A673 (cell line): ENCODE data around the gene MRPS10. TPM values are rescaled to one million over a fixed set of nuclear protein-coding genes. Genes with fewer than 3 reads are reported as not detected.
"Not testable (repeated sequence)": the region's sequence is repeated elsewhere in the genome, so short reads cannot be mapped to it uniquely, and the experiment has no call there.

Source experiments
- BruUV-seq: library from RNA; stranded (reverse); fragments of 400-500 nt; replicated peaks from 2 replicates; lab custom pipeline; 2021; lab: Mats Ljungman, UMichigan
- CTCF ChIA-PET: fragments of 300-600 bp; sonication (Branson Sonifier 250); formaldehyde crosslinking; loops from one replicate; lab custom pipeline; 2022; ENCODE audit warnings: antibody characterized with exemption; lab: Charles Lee
- POLR2A ChIA-PET: fragments of 300-600 bp; sonication (Branson Sonifier 250); formaldehyde crosslinking; loops from one replicate; lab custom pipeline; 2022; ENCODE audit warnings: antibody characterized with exemption; ENCODE audit not compliant: low non-redundant PET; lab: Charles Lee
- DNase-seq: peaks from one replicate; pipeline ENCODE4 v3.0.0-alpha.2; 2015; ENCODE audit warnings: low spot score
- H3K27ac ChIP-seq: fragments of 200-600 bp; sonication (generic); 2 replicates; pipeline ENCODE4 v1.5.1; 2016; ENCODE audit warnings: mixed run types, low read depth, mild to moderate bottlenecking, mixed read lengths, antibody characterized with exemption, low read length; ENCODE audit not compliant: poor library complexity, severe bottlenecking
- H3K27me3 ChIP-seq: fragments of 200-600 bp; sonication (generic); replicated peaks from 2 replicates; pipeline ENCODE4 v1.6.1; 2017; ENCODE audit warnings: mixed run types, low read depth, mild to moderate bottlenecking, mixed read lengths, antibody characterized with exemption, low read length; ENCODE audit not compliant: insufficient read depth, poor library complexity
- H3K36me3 ChIP-seq: fragments of 200-600 bp; sonication (generic); 2 replicates; pipeline ENCODE4 v1.6.1; 2016; ENCODE audit warnings: mixed run types, mild to moderate bottlenecking, mixed read lengths, antibody characterized with exemption, low read length; ENCODE audit not compliant: insufficient read depth, poor library complexity, severe bottlenecking
- H3K4me1 ChIP-seq: fragments of 200-600 bp; sonication (generic); 2 replicates; pipeline ENCODE4 v1.6.1; 2017; ENCODE audit warnings: mixed run types, mild to moderate bottlenecking, mixed read lengths, antibody characterized with exemption, low read length; ENCODE audit not compliant: insufficient read depth, poor library complexity, severe bottlenecking
- H3K4me3 ChIP-seq: fragments of 200-600 bp; sonication (generic); 2 replicates; pipeline ENCODE4 v1.5.1; 2016; ENCODE audit warnings: low read depth, mixed run types, mild to moderate bottlenecking, mixed read lengths, low read length; ENCODE audit not compliant: poor library complexity, severe bottlenecking
- H3K9me3 ChIP-seq: fragments of 200-600 bp; sonication (generic); 2 replicates; pipeline ENCODE4 v1.6.1; 2016; ENCODE audit warnings: mixed run types, low read depth, mild to moderate bottlenecking, mixed read lengths, antibody characterized with exemption, low read length; ENCODE audit not compliant: poor library complexity, severe bottlenecking
- CTCF ChIP-seq: fragments of 300-800, 200-600 bp; sonication (generic); conservative IDR thresholded peaks from 2 replicates; pipeline ENCODE4 v1.5.1; 2017; ENCODE audit warnings: low read depth, mild to moderate bottlenecking, antibody characterized with exemption, low read length, moderate library complexity, mixed read lengths
- EZH2 ChIP-seq: fragments of 200-600 bp; sonication (generic); IDR thresholded peaks from 2 replicates; pipeline ENCODE4 v1.6.1; 2017; ENCODE audit warnings: borderline replicate concordance, low read depth, mild to moderate bottlenecking, mixed read lengths, antibody characterized with exemption, low read length; ENCODE audit not compliant: poor library complexity, severe bottlenecking
- intact Hi-C: fragments of 100-400 bp; cut with micrococcal nuclease; formaldehyde crosslinking; loops from one replicate; pipeline ENCODE4 v1.10.0; 2022; ENCODE audit not compliant: unreplicated experiment
- total RNA-seq: library from RNA; stranded (reverse); gene quantifications from 2 replicates; pipeline ENCODE4 v1.2.3, GENCODE V29; 2021

The MRPS10 gene
- total RNA-seq, 1 experiment from 2014 or later: 52.0 TPM

GRCh38 chr6:42171813-42172581 is 45.7 kb downstream of the MRPS10 start:
- no peak overlapping the region for H3K27ac ChIP-seq
- no peak for TF ChIP-seq EZH2
- TF ChIP-seq CTCF: no peak
- BruUV-seq: no TSS peak
- ChIA-PET CTCF (interaction anchor here (0.6 kb wide), 1 partner anchor 292 kb away, joined by 3 read pairs; no protein-coding TSS in a partner anchor), POLR2A (no interaction called here)
- no peaks in the 10 kb centered on the region for H3K36me3 ChIP-seq
- intact Hi-C loops: no loop called here
- H3K9me3 ChIP-seq: no peaks in the 10 kb centered on the region
- H3K4me1 ChIP-seq: no peaks in the 10 kb centered on the region
- no peaks in the 10 kb centered on the region for H3K27me3 ChIP-seq
- H3K4me3 ChIP-seq: no peak overlapping the region
- no peak for DNase-seq

- CTCF ChIA-PET, H3K27ac ChIP-seq, POLR2A ChIA-PET, DNase-seq, H3K27me3 ChIP-seq, H3K9me3 ChIP-seq, BruUV-seq, H3K4me1 ChIP-seq, H3K36me3 ChIP-seq, H3K4me3 ChIP-seq: not testable (repeated sequence)
- intact Hi-C loops: loop anchor here (5.0 kb wide), 1 partner anchor 227 kb away; the partner anchor contains the start of gene CCND3
Measured at GRCh38 chr6:42169780-42170179, 47.9 kb downstream of the MRPS10 start.

GRCh38 chr6:42168650-42169049 is 49.0 kb downstream of the MRPS10 start:
- ChIA-PET CTCF (interaction anchor here (1.0 to 1.2 kb wide), 2 partner anchors 46 to 94 kb away, joined by 3 to 5 read pairs; no protein-coding TSS in a partner anchor), POLR2A (no interaction called here)
- BruUV-seq: no TSS peak
- no peak overlapping the region for H3K27ac ChIP-seq
- TF ChIP-seq CTCF (no peak), EZH2 (no peak)
- H3K9me3 ChIP-seq: no peaks in the 10 kb centered on the region
- no peak overlapping the region for H3K4me3 ChIP-seq
- no peaks in the 10 kb centered on the region for H3K27me3 ChIP-seq
- DNase-seq: no peak
- no peaks in the 10 kb centered on the region for H3K36me3 ChIP-seq
- intact Hi-C loops: loop anchor here (5.0 kb wide), 1 partner anchor 226 kb away; the partner anchor contains the start of gene CCND3
- no peaks in the 10 kb centered on the region for H3K4me1 ChIP-seq
